ENCODE results near the gene ROCK2. TPM values are rescaled to one million over a fixed set of nuclear protein-coding genes. Genes with fewer than 3 reads are reported as not detected.

Gene ROCK2
- total RNA-seq, 1 experiment from 2014 or later = 49.4 TPM

GRCh38 chr2:11336189-11336588, 8.2 kb downstream of the ROCK2 start:
- no peak overlapping the region for H3K27ac ChIP-seq (ENCODE audit: low read depth, low read length, poor library complexity, severe bottlenecking)
- peaks cover 8% of the 10 kb centered on the region for H3K9me3 ChIP-seq (ENCODE audit: low read depth, low read length, poor library complexity, severe bottlenecking)
- intact Hi-C loops (cut with micrococcal nuclease; ENCODE audit: unreplicated experiment) = no loop called here
- H3K27me3 ChIP-seq (replicated peaks; ENCODE audit: insufficient read depth, low read depth, low read length, poor library complexity) = no peaks in the 10 kb centered on the region
- POLR2A ChIA-PET (ENCODE audit: low non-redundant PET) = no interaction called here
- BruUV-seq (replicated peaks) = no TSS peak
- peaks cover 10% of the 10 kb centered on the region for H3K4me1 ChIP-seq (ENCODE audit: insufficient read depth, low read length, poor library complexity, severe bottlenecking)
- no peak for DNase-seq (ENCODE audit: low spot score)
- no peak for TF ChIP-seq EZH2 (IDR thresholded peaks at IDR 0.05; ENCODE audit: borderline replicate concordance, low read depth, low read length, poor library complexity, severe bottlenecking)
- no peak for TF ChIP-seq CTCF (conservative IDR thresholded peaks at IDR 0.05; ENCODE audit: low read depth, low read length)
- no peaks in the 10 kb centered on the region for H3K36me3 ChIP-seq (ENCODE audit: insufficient read depth, low read length, poor library complexity, severe bottlenecking)
- CTCF ChIA-PET = no interaction called here
- no peak overlapping the region for H3K4me3 ChIP-seq (ENCODE audit: low read depth, low read length, poor library complexity, severe bottlenecking)

- H3K4me3 ChIP-seq (ENCODE audit: low read depth, low read length, poor library complexity, severe bottlenecking) = no peak overlapping the region
- ChIA-PET POLR2A (ENCODE audit: low non-redundant PET) (no interaction called here), CTCF (no interaction called here)
- no peak overlapping the region for H3K27ac ChIP-seq (ENCODE audit: low read depth, low read length, poor library complexity, severe bottlenecking)
- no peak for DNase-seq (ENCODE audit: low spot score)
- no TSS peak for BruUV-seq (replicated peaks)
- H3K36me3 ChIP-seq (ENCODE audit: insufficient read depth, low read length, poor library complexity, severe bottlenecking) = no peaks in the 10 kb centered on the region
- TF ChIP-seq EZH2 (IDR thresholded peaks at IDR 0.05; ENCODE audit: borderline replicate concordance, low read depth, low read length, poor library complexity, severe bottlenecking) = no peak
- no peak for TF ChIP-seq CTCF (conservative IDR thresholded peaks at IDR 0.05; ENCODE audit: low read depth, low read length)
- H3K9me3 ChIP-seq (ENCODE audit: low read depth, low read length, poor library complexity, severe bottlenecking) = peaks cover 8% of the 10 kb centered on the region
- peaks cover 14% of the 10 kb centered on the region for H3K4me1 ChIP-seq (ENCODE audit: insufficient read depth, low read length, poor library complexity, severe bottlenecking)
- intact Hi-C loops (cut with micrococcal nuclease; ENCODE audit: unreplicated experiment) = no loop called here
- H3K27me3 ChIP-seq (replicated peaks; ENCODE audit: insufficient read depth, low read depth, low read length, poor library complexity) = no peaks in the 10 kb centered on the region
Observed at GRCh38 chr2:11333427-11334183, 10.8 kb downstream of the ROCK2 start.

- CTCF ChIA-PET = no interaction called here
- TF ChIP-seq CTCF (conservative IDR thresholded peaks at IDR 0.05; ENCODE audit: low read depth, low read length) (no peak), EZH2 (IDR thresholded peaks at IDR 0.05; ENCODE audit: borderline replicate concordance, low read depth, low read length, poor library complexity, severe bottlenecking) (no peak)
- H3K4me1 ChIP-seq (ENCODE audit: insufficient read depth, low read length, poor library complexity, severe bottlenecking) = peaks cover 14% of the 10 kb centered on the region
- peaks cover 8% of the 10 kb centered on the region for H3K9me3 ChIP-seq (ENCODE audit: low read depth, low read length, poor library complexity, severe bottlenecking)
- DNase-seq (ENCODE audit: low spot score) = no peak
- no TSS peak for BruUV-seq (replicated peaks)
- H3K4me3 ChIP-seq (ENCODE audit: low read depth, low read length, poor library complexity, severe bottlenecking) = no peak overlapping the region
- H3K36me3 ChIP-seq (ENCODE audit: insufficient read depth, low read length, poor library complexity, severe bottlenecking) = no peaks in the 10 kb centered on the region
- no peak overlapping the region for H3K27ac ChIP-seq (ENCODE audit: low read depth, low read length, poor library complexity, severe bottlenecking)
- POLR2A ChIA-PET (ENCODE audit: low non-redundant PET) = no interaction called here
- H3K27me3 ChIP-seq (replicated peaks; ENCODE audit: insufficient read depth, low read depth, low read length, poor library complexity) = no peaks in the 10 kb centered on the region
- intact Hi-C loops (cut with micrococcal nuclease; ENCODE audit: unreplicated experiment) = no loop called here
Observed at GRCh38 chr2:11332596-11332995, 11.8 kb downstream of the ROCK2 start.

Data from A673 (cell line).